PC-9 (cell line): ENCODE results near the gene FGD5. TPM values are rescaled to one million over a fixed set of nuclear protein-coding genes. Genes with fewer than 3 reads are reported as not detected.

Experiments
- BruUV-seq: library from RNA; stranded (reverse); fragments of 400-500 nt; replicated peaks from 2 replicates; lab custom pipeline; 2021; lab: Mats Ljungman, UMichigan
- CTCF ChIA-PET: fragments of 300-600 bp; sonication (Branson Sonifier 250); formaldehyde crosslinking; loops from one replicate; lab custom pipeline; 2022; ENCODE audit warnings: antibody characterized with exemption; lab: Charles Lee
- POLR2A ChIA-PET: fragments of 300-600 bp; sonication (Branson Sonifier 250); formaldehyde crosslinking; loops from one replicate; lab custom pipeline; 2022; ENCODE audit warnings: antibody characterized with exemption; ENCODE audit not compliant: unreplicated experiment; lab: Charles Lee
- DNase-seq, 2 experiments: peaks; one replicate each; pipeline versions ENCODE4 v3.0.0 to v3.0.0-alpha.2; 2015 to 2022; ENCODE audit warnings: mixed read lengths in 1 of 2
- H2AFZ ChIP-seq: fragments of 200-600 bp; sonication (generic); 2 replicates; pipeline ENCODE4 v1.8.1; 2017; ENCODE audit warnings: antibody characterized with exemption
- H3F3A ChIP-seq: fragments of 200-600 bp; sonication (generic); 2 replicates; pipeline ENCODE4 v1.8.1; 2017; ENCODE audit warnings: antibody characterized with exemption, mild to moderate bottlenecking, low read depth; ENCODE audit not compliant: insufficient read depth
- H3K27ac ChIP-seq: fragments of 200-600 bp; sonication (generic); 2 replicates; pipeline ENCODE4 v1.6.1; 2016; ENCODE audit warnings: mixed run types
- H3K27me3 ChIP-seq: fragments of 200-600 bp; sonication (generic); 2 replicates; pipeline ENCODE4 v1.6.1; 2016; ENCODE audit warnings: low read depth, mixed run types; ENCODE audit not compliant: insufficient read depth
- H3K36me3 ChIP-seq: fragments of 200-600 bp; sonication (generic); 2 replicates; pipeline ENCODE4 v1.6.1; 2016; ENCODE audit warnings: low read depth, mixed run types
- H3K4me1 ChIP-seq: fragments of 200-600 bp; sonication (generic); replicated peaks from 2 replicates; pipeline ENCODE4 v1.6.1; 2016; ENCODE audit warnings: mixed run types; ENCODE audit not compliant: insufficient read depth
- H3K4me2 ChIP-seq: fragments of 200-600 bp; sonication (generic); 2 replicates; pipeline ENCODE4 v1.6.1; 2017; ENCODE audit warnings: mixed run types
- H3K4me3 ChIP-seq: fragments of 200-600 bp; sonication (generic); 2 replicates; pipeline ENCODE4 v1.6.1; 2016; ENCODE audit warnings: mixed run types
- H3K79me2 ChIP-seq: fragments of 200-600 bp; sonication (generic); 2 replicates; pipeline ENCODE4 v1.6.1; 2017; ENCODE audit warnings: low read depth, mixed run types
- H3K9me2 ChIP-seq: fragments of 200-600 bp; sonication (generic); 2 replicates; pipeline ENCODE4 v1.8.1; 2017; ENCODE audit warnings: mild to moderate bottlenecking; ENCODE audit not compliant: insufficient read depth
- H3K9me3 ChIP-seq: fragments of 200-600 bp; sonication (generic); 2 replicates; pipeline ENCODE4 v1.8.1; 2016; ENCODE audit warnings: low read depth; ENCODE audit not compliant: insufficient read depth
- H4K20me1 ChIP-seq: fragments of 200-600 bp; sonication (generic); 2 replicates; pipeline ENCODE4 v1.8.1; 2017; ENCODE audit not compliant: insufficient read depth
- CTCF ChIP-seq: fragments of 200-600 bp; sonication (generic); conservative IDR thresholded peaks from 2 replicates; pipeline ENCODE4 v1.6.1; 2017; ENCODE audit warnings: mixed run types, antibody characterized with exemption, mild to moderate bottlenecking, moderate library complexity
- EZH2 ChIP-seq: fragments of 200-600 bp; sonication (generic); IDR thresholded peaks from 2 replicates; pipeline ENCODE4 v1.8.0; 2017; ENCODE audit warnings: antibody characterized with exemption, low read depth
- intact Hi-C: fragments of 100-400 bp; cut with micrococcal nuclease; formaldehyde crosslinking; loops from one replicate; pipeline ENCODE4 v1.10.0; 2022; ENCODE audit not compliant: unreplicated experiment
- total RNA-seq: library from RNA; stranded (reverse); gene quantifications from 2 replicates; pipeline ENCODE4 v1.2.3, GENCODE V29; 2021

FGD5 gene
- total RNA-seq, 1 experiment from 2014 or later: not detected

DNA sequence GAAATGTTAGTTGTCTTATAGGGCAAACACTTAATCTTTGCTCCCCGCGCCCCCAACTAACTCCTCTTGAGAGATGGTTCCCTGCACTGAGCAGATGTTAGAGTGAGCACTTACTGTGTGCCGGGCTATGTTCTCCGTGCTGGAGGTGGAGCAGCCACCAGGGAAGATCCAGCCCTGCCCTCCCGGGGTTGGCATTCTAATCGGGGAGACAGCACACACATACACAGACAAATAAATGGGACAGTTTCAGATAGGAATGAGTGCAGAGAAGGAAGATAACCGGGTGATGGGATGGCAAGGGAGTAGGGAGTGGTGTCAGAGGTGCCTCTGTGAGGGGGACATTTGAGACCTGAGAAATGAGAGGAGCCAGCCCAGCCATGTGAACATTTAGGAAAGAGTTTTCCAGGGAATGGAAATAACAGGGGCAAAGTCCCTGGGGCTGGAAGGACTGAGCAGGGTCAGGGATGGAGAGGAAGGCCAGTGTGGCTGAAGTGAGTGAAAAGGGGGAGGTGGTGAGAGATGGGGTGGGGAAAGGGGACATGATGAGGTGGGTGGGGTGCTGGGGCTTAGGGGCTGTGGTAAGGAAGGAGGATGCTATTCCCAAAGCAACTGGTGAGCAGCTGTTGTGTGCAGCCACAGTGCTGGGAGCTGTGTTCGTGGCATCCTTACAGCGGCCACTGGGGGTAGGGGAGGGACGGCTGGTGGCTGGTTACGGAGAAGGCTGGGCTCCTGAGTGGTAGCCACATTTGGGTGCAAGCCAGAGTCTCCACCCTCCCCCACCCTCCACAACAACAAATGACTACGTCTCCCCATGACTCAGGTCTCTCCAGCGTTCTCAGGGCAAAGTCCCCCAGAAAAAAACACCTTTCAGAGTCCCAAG lies 15.4 kb upstream of the FGD5 start:
- no peak for DNase-seq
- no TSS peak for BruUV-seq
- Histone ChIP-seq H3K27me3 (0 out of 2 replicates have a peak, but pooled peaks cover 5% of the 10 kb centered on the region), H4K20me1 (no peaks in the 10 kb centered on the region), H3K9me3 (no peaks in the 10 kb centered on the region), H3K27ac (no peak overlapping the region), H3K4me3 (no peak overlapping the region), H3K79me2 (no peaks in the 10 kb centered on the region), H3K4me1 (no peaks in the 10 kb centered on the region), H3K4me2 (no peak overlapping the region), H3K9me2 (no peaks in the 10 kb centered on the region), H3K36me3 (no peaks in the 10 kb centered on the region), H3F3A (no peaks in the 10 kb centered on the region), H2AFZ (no peak overlapping the region)
- ChIA-PET CTCF (no interaction called here), POLR2A (no interaction called here)
- TF ChIP-seq EZH2: no peak
- no peak for TF ChIP-seq CTCF
- intact Hi-C loops: no loop called here

DNA sequence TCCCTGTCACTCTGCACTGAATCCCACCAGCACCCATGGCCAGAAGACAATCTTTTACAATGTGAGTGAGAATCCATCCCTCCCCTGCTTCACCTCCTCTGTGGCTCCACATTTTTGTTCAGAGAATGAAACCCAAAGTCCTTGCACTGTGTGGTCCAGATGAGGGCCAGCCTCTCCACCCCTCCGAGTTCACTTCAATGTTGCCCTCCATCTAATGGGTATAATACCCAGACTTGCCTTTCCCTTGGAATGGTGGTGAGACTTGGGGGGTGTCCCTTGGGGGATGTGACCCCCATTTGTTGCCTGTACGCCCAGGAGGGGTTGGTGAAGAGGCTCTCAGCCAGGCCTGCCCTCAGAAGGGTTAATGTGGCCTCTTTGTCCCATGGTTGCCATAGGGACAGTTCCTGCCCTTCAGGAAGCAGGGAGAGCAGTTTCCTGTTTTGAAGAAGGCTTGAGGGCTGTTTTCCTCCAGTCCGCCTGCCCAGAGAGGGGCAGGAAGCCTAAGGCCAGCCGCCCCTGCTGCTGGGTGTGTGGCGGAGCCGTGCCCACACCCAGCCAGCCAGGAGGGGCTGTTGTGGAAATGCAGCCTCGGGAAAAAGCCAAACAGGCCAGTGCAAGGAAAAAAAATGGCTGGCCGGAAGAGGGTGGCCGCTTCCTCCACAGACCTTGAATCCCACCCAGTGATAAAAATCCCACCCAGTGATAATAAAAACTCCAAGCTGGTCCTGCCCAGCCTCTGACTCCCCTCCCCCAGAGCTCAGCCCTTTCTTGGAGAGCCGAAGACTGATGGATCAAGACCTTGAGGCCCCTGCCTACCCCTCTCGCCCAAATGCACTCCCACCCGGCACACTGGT lies 14.6 kb upstream of the FGD5 start:
- BruUV-seq: no TSS peak
- H3K4me3 ChIP-seq: no peak overlapping the region
- H3K27ac ChIP-seq: no peak overlapping the region
- H3K9me2 ChIP-seq: no peaks in the 10 kb centered on the region
- ChIA-PET CTCF (no interaction called here), POLR2A (no interaction called here)
- H3K4me2 ChIP-seq: no peak overlapping the region
- H3F3A ChIP-seq: no peaks in the 10 kb centered on the region
- H3K79me2 ChIP-seq: no peaks in the 10 kb centered on the region
- intact Hi-C loops: no loop called here
- H2AFZ ChIP-seq: no peak overlapping the region
- no peaks in the 10 kb centered on the region for H4K20me1 ChIP-seq
- TF ChIP-seq EZH2 (no peak), CTCF (no peak)
- no peaks in the 10 kb centered on the region for H3K9me3 ChIP-seq
- no peaks in the 10 kb centered on the region for H3K4me1 ChIP-seq
- no peaks in the 10 kb centered on the region for H3K36me3 ChIP-seq
- 0 out of 2 replicates have a peak, but pooled peaks cover 5% of the 10 kb centered on the region for H3K27me3 ChIP-seq
- no peak for DNase-seq

DNA sequence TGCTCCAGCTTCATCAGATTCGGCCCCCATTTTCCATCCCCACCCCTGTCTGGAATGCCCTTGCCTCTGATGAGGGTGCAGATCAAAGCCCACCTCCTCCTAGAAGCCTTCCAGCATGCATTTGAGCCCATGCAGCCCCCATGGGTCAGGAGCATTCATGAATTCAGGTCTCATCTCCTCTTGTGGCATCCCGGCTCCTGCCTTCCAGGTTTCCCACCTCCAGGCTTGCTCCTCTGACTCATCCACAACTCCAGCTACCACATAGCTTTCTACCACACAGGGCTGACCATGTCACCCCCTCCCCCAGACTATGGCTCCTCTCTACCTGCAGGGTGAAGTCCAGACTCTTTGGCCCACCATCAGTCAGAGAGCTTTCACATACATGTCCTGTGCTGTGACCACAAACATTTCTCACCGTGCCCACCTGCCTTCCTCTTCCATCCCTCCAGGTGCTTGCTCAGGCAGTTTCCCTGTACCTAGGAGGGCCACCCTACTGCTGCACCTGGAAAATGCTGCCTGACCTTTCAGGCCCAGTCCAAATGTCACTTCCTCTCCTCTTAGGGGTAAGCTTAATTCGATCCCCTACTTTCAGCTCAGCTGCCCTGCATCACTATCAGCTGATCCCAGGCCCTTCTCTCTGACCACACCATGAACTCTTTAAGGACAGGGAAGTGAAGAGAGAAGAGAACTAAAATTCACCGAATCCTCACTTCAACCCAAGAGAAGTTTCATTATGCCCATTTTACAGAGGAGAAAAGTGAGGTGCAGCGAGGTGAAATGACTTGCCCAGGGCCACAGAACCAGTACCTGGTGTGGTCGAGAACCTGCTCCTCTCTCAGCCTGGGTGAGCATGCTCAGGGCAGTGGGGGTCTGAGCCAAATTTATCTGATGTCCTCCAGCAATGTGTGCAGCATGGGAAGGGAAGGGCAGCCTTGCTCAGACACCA lies 13.7 kb upstream of the FGD5 start:
- no TSS peak for BruUV-seq
- no peak for TF ChIP-seq EZH2
- TF ChIP-seq CTCF: no peak
- DNase-seq: no peak
- Histone ChIP-seq H3K4me2 (no peak overlapping the region), H3K4me1 (no peaks in the 10 kb centered on the region), H3K27me3 (0 out of 2 replicates have a peak, but pooled peaks cover 5% of the 10 kb centered on the region), H3K27ac (no peak overlapping the region), H2AFZ (no peak overlapping the region), H3K4me3 (no peak overlapping the region), H3F3A (no peaks in the 10 kb centered on the region), H3K79me2 (no peaks in the 10 kb centered on the region), H3K9me2 (no peaks in the 10 kb centered on the region), H4K20me1 (no peaks in the 10 kb centered on the region), H3K9me3 (no peaks in the 10 kb centered on the region), H3K36me3 (no peaks in the 10 kb centered on the region)
- POLR2A ChIA-PET: no interaction called here
- CTCF ChIA-PET: no interaction called here
- intact Hi-C loops: no loop called here
